Activated naive CD4-positive, alpha-beta T cell (primary cell): ENCODE measurements around the gene GPR162.

Experiments used
- DNase-seq, 4 experiments: peaks; one replicate each; lab custom pipeline; 2025; lab: John Stamatoyannopoulos, UW

The GPR162 gene

GRCh38 chr12:6821591-6822425, at the start of gene GPR162:
Gene GPR162, plus strand, starts transcription at chr12:6821821. Its CDS starts 2,078 bp downstream, at chr12:6823899.
- no peak for DNase-seq

DNA sequence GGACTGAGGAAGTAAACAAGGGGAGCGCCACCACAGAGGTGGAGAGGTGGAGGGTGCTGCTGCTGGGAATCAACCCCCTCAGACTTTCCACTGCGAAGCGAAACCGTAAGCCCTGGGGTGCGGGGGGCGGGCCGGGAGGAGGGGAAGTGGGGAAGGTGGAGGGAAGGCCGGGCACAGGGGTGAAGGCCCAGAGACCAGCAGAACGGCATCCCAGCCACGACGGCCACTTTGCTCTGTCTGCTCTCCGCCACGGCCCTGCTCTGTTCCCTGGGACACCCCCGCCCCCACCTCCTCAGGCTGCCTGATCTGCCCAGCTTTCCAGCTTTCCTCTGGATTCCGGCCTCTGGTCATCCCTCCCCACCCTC, 49.3 kb upstream of the GPR162 start, which contains the start of gene LAG3:
Gene LAG3 (plus strand): TSS at position 190 of the 365 bp plus-strand sequence. CDS start 333 bp downstream, outside the sequence.
- no peak for DNase-seq

- DNase-seq = no peak
These were observed 48.7 kb upstream of the GPR162 start for GRCh38 chr12:6772726-6773589.

DNA sequence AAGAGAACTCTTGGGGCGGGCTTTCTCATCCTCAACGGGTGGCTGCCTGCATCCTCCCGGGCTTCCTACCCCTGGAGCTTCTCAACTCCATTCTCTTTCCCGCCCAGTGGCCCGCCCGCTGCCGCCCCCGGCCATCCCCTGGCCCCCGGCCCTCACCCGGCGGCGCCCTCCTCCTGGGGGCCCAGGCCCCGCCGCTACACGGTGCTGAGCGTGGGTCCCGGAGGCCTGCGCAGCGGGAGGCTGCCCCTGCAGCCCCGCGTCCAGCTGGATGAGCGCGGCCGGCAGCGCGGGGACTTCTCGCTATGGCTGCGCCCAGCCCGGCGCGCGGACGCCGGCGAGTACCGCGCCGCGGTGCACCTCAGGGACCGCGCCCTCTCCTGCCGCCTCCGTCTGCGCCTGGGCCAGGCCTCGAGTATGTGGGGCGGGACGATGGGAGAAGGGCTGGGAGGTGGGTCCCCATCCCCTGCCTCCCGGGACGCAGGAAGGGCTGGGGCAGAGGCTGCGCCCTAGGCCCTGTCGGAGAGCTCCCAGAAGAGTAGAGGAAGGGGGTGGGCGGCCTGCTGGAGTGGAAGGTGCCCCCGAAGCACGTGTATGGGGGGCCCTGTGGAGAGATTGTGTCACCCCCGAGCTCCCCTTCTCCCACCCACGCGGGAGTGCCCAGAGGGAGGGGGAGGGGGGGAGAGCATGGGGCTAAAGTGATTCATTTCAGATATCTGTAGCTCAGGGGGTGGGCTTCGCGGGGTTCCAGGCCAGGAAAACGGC, 47.9 kb upstream of the GPR162 start:
- no peak for DNase-seq

GRCh38 chr12:6774499-6775062, 47.0 kb upstream of the GPR162 start:
- no peak for DNase-seq

- no peak for DNase-seq
These were observed 46.1 kb upstream of the GPR162 start for GRCh38 chr12:6775185-6776174.

- no peak for DNase-seq
These were observed 44.2 kb upstream of the GPR162 start for GRCh38 chr12:6777386-6777785.

DNA sequence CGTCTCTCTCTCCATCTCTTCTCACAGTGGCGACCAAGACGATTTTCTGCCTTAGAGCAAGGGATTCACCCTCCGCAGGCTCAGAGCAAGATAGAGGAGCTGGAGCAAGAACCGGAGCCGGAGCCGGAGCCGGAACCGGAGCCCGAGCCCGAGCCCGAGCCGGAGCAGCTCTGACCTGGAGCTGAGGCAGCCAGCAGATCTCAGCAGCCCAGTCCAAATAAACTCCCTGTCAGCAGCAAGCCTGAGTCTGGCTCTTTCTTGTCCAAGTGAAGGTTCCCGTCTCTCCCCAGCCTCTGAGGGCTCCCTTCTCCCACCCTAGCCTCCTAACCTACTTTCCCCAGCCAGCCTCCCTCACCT, 43.4 kb upstream of the GPR162 start:
- DNase-seq = no peak

DNA sequence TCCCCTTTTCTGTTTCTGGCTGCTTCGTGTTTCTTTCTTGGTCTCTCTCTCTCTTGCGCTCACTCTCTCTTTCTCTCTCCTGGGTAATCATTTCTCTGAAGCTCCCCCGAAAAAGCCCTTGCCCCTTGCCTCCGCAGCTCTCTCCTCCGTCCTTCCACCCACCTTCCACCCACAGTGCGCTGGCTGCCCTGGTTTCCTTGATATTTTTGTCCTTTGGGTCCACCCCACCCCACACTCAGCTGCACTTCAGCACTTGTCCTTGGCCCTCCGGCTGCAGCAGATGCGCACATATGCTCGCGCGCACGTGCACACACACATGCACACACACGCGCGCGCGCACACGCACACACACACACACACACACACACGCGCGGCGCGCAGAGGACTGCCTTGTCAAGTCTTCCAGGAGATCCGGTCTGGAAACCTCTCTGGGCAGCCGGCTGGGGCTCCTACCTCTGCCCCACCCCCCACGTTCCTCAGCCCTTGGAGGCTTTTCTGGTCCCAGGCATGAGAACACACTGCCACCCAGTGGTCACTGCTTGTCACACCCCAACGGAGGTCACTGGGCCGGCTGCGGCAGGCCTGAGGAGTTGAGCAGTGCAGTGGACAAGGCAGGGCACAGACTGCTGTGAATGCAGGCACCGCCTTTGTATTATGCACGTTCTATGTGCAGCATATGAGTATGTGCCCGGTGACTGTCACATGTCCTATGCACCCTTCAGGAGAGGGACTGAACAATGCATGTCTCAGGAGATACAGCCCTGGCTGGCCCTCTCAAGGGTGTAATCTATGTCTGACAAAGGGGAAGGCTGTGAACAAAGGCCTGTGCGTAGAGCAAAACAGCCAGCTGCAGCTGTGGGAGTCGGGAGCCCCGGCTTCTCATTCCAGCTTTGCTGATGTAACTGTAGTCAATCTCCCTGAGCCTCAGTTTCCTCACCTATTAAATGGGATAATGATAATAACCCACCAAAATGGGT, 42.8 kb upstream of the GPR162 start:
- peak; percentile 58 to 79 (median 67) for DNase-seq

- DNase-seq = no peak
These were observed 41.8 kb upstream of the GPR162 start for GRCh38 chr12:6779708-6780432.

GRCh38 chr12:6780573-6780972, 41.0 kb upstream of the GPR162 start:
- DNase-seq = no peak

GRCh38 chr12:6782119-6782518, 39.5 kb upstream of the GPR162 start:
- DNase-seq = no peak

DNA sequence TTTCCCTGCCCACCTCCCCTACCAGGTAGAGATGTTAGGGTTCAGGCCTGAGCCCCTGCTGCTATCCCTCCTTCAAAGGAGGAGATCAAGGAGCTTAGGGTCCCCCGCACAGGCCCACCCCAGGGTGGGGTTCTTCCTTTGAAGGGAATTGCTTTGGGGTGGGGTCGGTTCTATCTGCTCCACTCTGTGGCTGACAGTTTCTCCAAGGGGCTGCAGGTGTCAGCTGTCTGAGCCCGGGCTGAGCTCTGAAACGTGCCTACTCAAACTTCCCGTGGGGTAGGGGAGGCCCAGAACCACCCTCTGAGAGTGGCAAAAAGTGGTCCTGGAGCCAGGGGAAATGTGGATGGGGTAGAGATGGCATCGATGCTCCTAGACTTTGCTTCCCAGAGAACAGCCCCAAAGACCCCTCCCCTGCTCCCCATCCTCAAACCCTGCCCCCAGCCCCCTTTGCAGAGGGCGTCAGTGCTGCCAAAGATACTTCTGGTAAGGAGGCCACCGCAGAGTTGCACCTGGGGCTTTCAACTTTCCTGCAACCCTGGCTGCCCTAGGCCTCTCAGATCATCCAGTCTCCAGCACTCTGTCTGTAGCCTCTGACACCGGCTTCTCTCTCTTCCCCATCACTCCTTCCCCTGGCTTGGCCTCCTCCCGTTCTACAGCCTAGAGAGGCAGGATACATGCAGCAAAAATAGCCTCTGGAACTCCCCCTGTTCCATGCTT, 38.6 kb upstream of the GPR162 start:
- no peak for DNase-seq

- DNase-seq = no peak
These were observed 37.8 kb upstream of the GPR162 start for GRCh38 chr12:6783828-6784227.

- no peak for DNase-seq
These were observed 37.3 kb upstream of the GPR162 start for GRCh38 chr12:6784296-6784695.

- DNase-seq = no peak
These were observed 36.9 kb upstream of the GPR162 start for GRCh38 chr12:6784761-6785160.

DNA sequence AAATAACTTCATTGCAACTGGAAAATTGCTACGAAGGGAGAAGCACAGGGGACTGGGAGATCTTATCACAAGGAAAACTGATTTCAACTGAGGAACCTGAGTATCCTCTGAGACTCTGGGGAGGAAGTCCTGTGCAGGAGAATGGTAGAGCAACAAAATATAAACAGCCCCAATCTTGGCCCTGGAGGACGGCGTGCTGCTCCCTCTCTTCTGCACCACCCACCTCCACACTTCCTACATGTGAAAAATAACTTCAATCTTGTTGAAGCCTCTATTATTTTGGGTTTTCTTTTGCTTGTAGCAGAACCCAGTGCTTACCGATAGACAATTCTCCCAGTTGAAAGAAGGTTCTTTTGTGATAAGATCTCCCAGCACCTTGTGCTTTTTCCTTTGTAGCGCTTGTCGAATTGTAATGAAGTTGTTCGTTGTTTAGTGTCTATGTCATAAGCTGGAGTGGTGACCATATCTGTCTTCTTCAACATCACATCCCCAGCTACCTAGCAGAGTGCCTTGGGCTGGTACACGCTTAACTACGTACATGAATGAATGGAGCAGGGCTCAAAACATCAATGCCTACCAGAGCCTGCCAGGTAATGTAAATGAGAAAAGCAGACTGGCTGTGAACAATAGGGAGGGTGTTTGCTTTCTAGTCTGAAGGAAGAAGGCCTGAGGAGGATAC, 35.1 kb upstream of the GPR162 start:
- no peak for DNase-seq

DNA sequence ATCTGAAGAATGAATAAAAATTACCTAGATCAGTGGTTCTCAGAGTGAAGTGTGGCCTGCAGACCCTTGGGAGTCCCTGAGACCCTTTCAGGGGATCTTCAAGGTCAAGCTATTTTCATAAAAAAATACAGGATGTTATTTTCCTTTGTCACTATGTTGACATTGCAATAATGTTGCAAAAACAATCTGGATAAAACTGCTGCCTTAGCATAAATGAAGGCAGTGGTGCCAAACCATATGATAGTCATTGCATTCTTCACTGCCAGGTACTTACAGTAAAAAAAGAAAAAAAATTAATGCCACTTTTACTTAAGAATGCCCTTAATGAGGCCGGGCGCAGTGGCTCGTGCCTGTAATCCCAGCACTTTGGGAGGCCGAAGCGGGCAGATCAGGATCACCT, 34.3 kb upstream of the GPR162 start:
- no peak for DNase-seq
